Measurements from ENCODE around the gene RAB4A.
A peak's percentile ranks its signal among the peaks of the same experiment; 100 is the strongest.

RAB4A gene

DNA sequence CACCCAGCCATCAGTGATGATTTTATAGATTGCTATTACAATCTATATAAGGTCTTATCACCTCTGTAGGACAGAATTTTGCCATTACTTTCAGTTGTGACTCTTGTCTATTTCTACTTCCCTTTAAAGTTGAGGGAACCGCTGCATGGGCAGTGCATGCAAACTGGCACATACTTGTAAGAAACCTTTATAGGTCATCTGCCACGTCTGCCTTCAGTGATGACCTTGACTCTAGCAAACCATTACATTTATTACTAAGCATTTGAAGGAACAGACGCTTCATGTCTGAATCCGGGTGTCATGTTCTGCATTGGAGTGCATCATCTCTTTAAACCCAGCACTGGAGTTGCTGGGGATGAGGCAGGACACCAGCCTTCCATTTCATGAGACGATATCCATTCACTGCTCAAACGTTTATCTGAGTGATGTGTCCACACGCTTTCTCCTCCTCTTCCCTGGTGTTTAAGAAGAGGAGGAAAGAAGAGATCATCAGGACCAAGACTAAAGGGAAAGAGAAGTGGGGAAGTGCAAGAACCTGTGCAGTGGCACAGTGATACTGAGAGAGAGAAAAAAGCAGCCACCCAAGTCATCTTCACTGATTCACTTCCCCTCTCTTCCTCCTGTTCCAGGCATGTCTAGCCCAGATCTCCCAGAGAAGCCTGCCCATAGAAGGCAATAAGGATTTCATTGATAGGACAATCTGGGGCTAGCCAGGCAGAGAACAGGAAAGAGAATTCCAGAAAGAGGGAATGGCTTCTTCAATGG is 57.9 kb downstream of the RAB4A start:
- Histone ChIP-seq H3K27ac (ENCODE audit: low read length) (no peak overlapping the region), H3K36me3 (ENCODE audit: insufficient read depth, low read depth, low read length) (peaks cover 23% of the 10 kb centered on the region), H3K4me1 (ENCODE audit: insufficient read depth, low read length) (no peaks in the 10 kb centered on the region), H3K9ac (ENCODE audit: low read depth, low read length) (no peak overlapping the region), H3K27me3 (ENCODE audit: insufficient read depth, low read length) (no peaks in the 10 kb centered on the region), H3K9me3 (ENCODE audit: insufficient read depth, low read depth, low read length) (no peaks in the 10 kb centered on the region), H3K4me3 (ENCODE audit: low read length) (no peak overlapping the region)

GRCh38 chr1:229334269-229334668 is 63.4 kb downstream of the RAB4A start:
- no peaks in the 10 kb centered on the region for H3K36me3 ChIP-seq (ENCODE audit: insufficient read depth, low read depth, low read length)
- H3K27me3 ChIP-seq (ENCODE audit: insufficient read depth, low read length): no peaks in the 10 kb centered on the region
- no peaks in the 10 kb centered on the region for H3K4me1 ChIP-seq (ENCODE audit: insufficient read depth, low read length)
- no peak overlapping the region for H3K4me3 ChIP-seq (ENCODE audit: low read length)
- H3K9ac ChIP-seq (ENCODE audit: low read depth, low read length): no peak overlapping the region
- H3K9me3 ChIP-seq (ENCODE audit: insufficient read depth, low read depth, low read length): no peaks in the 10 kb centered on the region
- H3K27ac ChIP-seq (ENCODE audit: low read length): no peak overlapping the region

GRCh38 chr1:229334716-229335115 is 63.8 kb downstream of the RAB4A start:
- no peak overlapping the region for H3K4me3 ChIP-seq (ENCODE audit: low read length)
- no peaks in the 10 kb centered on the region for H3K27me3 ChIP-seq (ENCODE audit: insufficient read depth, low read length)
- no peaks in the 10 kb centered on the region for H3K36me3 ChIP-seq (ENCODE audit: insufficient read depth, low read depth, low read length)
- no peak overlapping the region for H3K27ac ChIP-seq (ENCODE audit: low read length)
- no peak overlapping the region for H3K9ac ChIP-seq (ENCODE audit: low read depth, low read length)
- H3K4me1 ChIP-seq (ENCODE audit: insufficient read depth, low read length): no peaks in the 10 kb centered on the region
- H3K9me3 ChIP-seq (ENCODE audit: insufficient read depth, low read depth, low read length): no peaks in the 10 kb centered on the region

GRCh38 chr1:229336345-229336744 is 65.4 kb downstream of the RAB4A start:
- no peak overlapping the region for H3K4me3 ChIP-seq (ENCODE audit: low read length)
- H3K27ac ChIP-seq (ENCODE audit: low read length): no peak overlapping the region
- no peak overlapping the region for H3K9ac ChIP-seq (ENCODE audit: low read depth, low read length)
- H3K4me1 ChIP-seq (ENCODE audit: insufficient read depth, low read length): no peaks in the 10 kb centered on the region
- no peaks in the 10 kb centered on the region for H3K9me3 ChIP-seq (ENCODE audit: insufficient read depth, low read depth, low read length)
- H3K27me3 ChIP-seq (ENCODE audit: insufficient read depth, low read length): peaks cover 9% of the 10 kb centered on the region; the same call in 1 of the 2 replicates
- no peaks in the 10 kb centered on the region for H3K36me3 ChIP-seq (ENCODE audit: insufficient read depth, low read depth, low read length)

DNA sequence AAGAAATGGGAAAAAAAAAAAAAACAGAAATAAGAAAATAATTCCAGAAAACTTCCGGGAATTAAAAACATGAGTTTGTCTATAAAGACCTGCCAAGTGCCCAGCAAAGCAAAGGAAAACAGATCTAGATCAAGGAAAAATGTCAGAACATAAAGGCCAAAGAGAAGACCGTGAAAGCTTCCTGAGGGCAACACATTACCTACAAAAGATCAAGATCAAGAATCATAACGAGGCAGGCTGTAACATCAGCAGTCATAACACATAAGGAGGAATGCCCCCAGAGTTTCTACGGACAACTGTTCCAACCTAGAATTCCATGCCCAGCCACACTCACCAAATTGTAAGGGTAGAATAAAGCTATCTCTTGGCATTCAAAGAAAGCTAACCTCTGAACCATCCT is 68.2 kb downstream of the RAB4A start:
- no peaks in the 10 kb centered on the region for H3K4me1 ChIP-seq (ENCODE audit: insufficient read depth, low read length)
- no peak overlapping the region for H3K27ac ChIP-seq (ENCODE audit: low read length)
- H3K9ac ChIP-seq (ENCODE audit: low read depth, low read length): no peak overlapping the region
- H3K36me3 ChIP-seq (ENCODE audit: insufficient read depth, low read depth, low read length): no peaks in the 10 kb centered on the region
- no peak overlapping the region for H3K4me3 ChIP-seq (ENCODE audit: low read length)
- peaks cover 26% of the 10 kb centered on the region for H3K27me3 ChIP-seq (ENCODE audit: insufficient read depth, low read length)
- H3K9me3 ChIP-seq (ENCODE audit: insufficient read depth, low read depth, low read length): no peaks in the 10 kb centered on the region

DNA sequence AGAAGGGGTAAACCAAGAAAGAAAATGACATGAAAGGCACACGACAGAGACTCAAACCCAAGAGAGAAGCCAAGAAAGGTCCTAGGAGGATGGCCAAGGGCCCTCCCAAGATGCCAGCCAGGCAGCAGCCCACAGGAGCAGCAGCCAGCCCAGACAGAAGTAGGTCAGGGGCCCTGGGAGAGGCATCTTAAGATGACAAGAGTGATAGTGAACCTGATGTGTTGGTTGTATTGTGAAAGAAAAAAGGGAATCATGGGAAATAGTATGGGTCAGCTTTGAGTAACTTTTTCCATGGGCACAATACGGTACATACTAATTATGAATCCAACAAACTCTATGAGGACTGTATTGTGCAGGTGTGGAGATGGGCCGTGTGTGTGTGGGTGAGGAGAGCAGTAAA is 68.6 kb downstream of the RAB4A start:
- Histone ChIP-seq H3K27me3 (ENCODE audit: insufficient read depth, low read length) (peaks cover 31% of the 10 kb centered on the region), H3K4me3 (ENCODE audit: low read length) (no peak overlapping the region), H3K27ac (ENCODE audit: low read length) (no peak overlapping the region), H3K9ac (ENCODE audit: low read depth, low read length) (no peak overlapping the region), H3K9me3 (ENCODE audit: insufficient read depth, low read depth, low read length) (no peaks in the 10 kb centered on the region), H3K36me3 (ENCODE audit: insufficient read depth, low read depth, low read length) (no peaks in the 10 kb centered on the region), H3K4me1 (ENCODE audit: insufficient read depth, low read length) (no peaks in the 10 kb centered on the region)

DNA sequence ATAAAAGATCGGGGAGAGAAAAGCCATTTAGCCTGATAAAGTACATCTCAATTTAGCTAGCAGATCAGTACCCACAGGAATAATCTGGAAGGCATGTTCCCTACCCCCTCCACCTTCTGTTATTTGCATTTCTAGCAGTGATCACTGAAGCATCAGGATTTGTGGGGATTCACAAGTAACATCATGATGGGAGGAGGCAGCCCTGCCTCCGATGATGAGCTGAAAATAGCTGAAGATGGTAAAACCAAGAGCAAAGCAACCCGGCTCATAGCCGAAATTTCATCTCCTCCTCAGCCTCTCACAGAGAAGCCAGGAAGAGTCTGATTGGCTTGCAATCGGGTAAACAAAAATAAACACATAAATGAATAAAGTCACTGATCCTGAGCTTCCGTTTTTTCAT is 69.6 kb downstream of the RAB4A start:
- no peak overlapping the region for H3K9ac ChIP-seq (ENCODE audit: low read depth, low read length)
- peak overlapping the region; percentile 4; the same call in 1 of the 2 replicates for H3K4me3 ChIP-seq (ENCODE audit: low read length)
- H3K36me3 ChIP-seq (ENCODE audit: insufficient read depth, low read depth, low read length): no peaks in the 10 kb centered on the region
- no peak overlapping the region for H3K27ac ChIP-seq (ENCODE audit: low read length)
- no peaks in the 10 kb centered on the region for H3K9me3 ChIP-seq (ENCODE audit: insufficient read depth, low read depth, low read length)
- H3K4me1 ChIP-seq (ENCODE audit: insufficient read depth, low read length): no peaks in the 10 kb centered on the region
- H3K27me3 ChIP-seq (ENCODE audit: insufficient read depth, low read length): peaks cover 40% of the 10 kb centered on the region

DNA sequence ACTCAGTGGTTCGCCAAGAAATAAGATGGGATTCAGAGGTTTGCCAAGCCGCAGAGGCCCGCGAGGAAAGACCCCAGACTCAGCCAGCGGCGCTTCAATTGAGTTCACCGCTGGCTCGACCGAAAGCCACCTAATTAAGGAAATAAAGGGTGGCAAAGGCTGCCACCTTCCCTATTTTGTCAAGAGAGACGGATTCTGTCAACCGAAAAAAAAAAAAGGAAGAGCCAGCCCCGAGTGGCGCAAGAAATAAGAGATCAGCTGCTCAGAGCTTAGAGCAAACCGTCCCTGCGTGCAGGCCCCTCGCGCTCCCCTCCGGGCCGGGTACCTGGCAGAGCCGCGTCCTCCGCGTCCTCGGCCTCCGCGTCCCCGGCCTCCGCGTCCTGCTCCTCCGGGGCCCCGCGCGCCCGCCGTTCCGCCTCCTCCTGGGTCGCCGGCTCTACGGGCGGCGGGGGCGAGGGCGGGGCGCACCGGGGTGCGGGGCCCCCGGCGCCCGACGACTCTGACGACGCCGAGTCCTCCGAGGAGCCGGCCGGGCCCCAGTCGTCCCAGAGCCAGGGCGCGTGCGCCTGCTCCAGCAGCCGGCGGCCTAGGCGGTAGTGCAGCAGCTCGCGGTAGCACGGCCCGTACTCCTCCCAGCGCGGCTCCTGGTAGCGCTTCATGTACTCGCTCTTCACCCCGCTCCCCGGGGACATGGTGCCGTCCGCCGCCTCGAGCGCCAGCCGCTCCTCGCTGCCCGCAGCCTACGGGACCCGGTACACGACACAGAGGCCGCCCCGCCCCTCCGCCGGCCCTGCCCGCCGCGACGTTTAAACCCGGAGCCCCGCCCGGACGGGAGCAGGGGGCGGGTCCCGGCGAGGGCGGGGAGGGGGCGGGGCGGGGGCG is 71.1 kb downstream of the RAB4A start:
- H3K4me1 ChIP-seq (ENCODE audit: insufficient read depth, low read length): no peaks in the 10 kb centered on the region
- peak overlapping the region; percentile 26; the same call in 1 of the 2 replicates for H3K9ac ChIP-seq (ENCODE audit: low read depth, low read length)
- H3K9me3 ChIP-seq (ENCODE audit: insufficient read depth, low read depth, low read length): no peaks in the 10 kb centered on the region
- H3K27ac ChIP-seq (ENCODE audit: low read length): no peak overlapping the region
- H3K4me3 ChIP-seq (ENCODE audit: low read length): peak overlapping the region; percentile 73
- no peaks in the 10 kb centered on the region for H3K36me3 ChIP-seq (ENCODE audit: insufficient read depth, low read depth, low read length)
- H3K27me3 ChIP-seq (ENCODE audit: insufficient read depth, low read length): peaks cover 40% of the 10 kb centered on the region

GRCh38 chr1:229342656-229343569 is 72.0 kb downstream of the RAB4A start, which contains the start of gene CCSAP:
Gene CCSAP, minus strand, starts transcription at chr1:229343047. Its CDS starts 582 bp downstream, at chr1:229342465.
- Histone ChIP-seq H3K27ac (ENCODE audit: low read length) (no peak within 1 kb of the TSS), H3K27me3 (ENCODE audit: insufficient read depth, low read length) (peaks cover 40% of the 10 kb centered on the region), H3K9ac (ENCODE audit: low read depth, low read length) (peak within 1 kb of the TSS; percentile 59; the same call in 1 of the 2 replicates), H3K36me3 (ENCODE audit: insufficient read depth, low read depth, low read length) (no peaks in the 10 kb centered on the region), H3K4me3 (ENCODE audit: low read length) (peak within 1 kb of the TSS; percentile 73), H3K4me1 (ENCODE audit: insufficient read depth, low read length) (no peaks in the 10 kb centered on the region), H3K9me3 (ENCODE audit: insufficient read depth, low read depth, low read length) (no peaks in the 10 kb centered on the region)

DNA sequence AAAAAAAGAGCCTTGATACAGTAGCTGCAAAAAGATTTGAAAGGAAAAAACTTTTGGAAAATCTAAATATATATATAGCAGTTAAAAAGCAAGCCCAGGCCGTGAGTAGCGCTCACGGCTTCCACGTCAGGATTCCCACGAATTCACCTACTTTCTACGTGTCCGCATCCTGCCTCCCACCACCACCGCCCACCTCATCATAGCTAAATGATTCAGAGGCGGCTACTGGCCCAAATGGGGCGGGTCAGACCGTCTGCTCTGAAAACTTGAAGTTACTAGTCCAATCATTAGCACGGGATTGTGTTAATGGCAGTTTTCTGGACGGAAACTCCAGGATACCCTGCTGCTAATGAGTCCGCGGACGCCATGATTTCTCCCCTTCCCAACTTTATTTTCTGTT is 73.2 kb downstream of the RAB4A start:
- Histone ChIP-seq H3K4me3 (ENCODE audit: low read length) (no peak overlapping the region), H3K4me1 (ENCODE audit: insufficient read depth, low read length) (no peaks in the 10 kb centered on the region), H3K9me3 (ENCODE audit: insufficient read depth, low read depth, low read length) (no peaks in the 10 kb centered on the region), H3K36me3 (ENCODE audit: insufficient read depth, low read depth, low read length) (no peaks in the 10 kb centered on the region), H3K27me3 (ENCODE audit: insufficient read depth, low read length) (peaks cover 40% of the 10 kb centered on the region), H3K9ac (ENCODE audit: low read depth, low read length) (no peak overlapping the region), H3K27ac (ENCODE audit: low read length) (no peak overlapping the region)
